ENCODE data around the gene PAPPA.

PAPPA gene

GRCh38 chr9:116141864-116142561 is 11.6 kb upstream of the PAPPA start:
- Histone ChIP-seq H3K4me1 (ENCODE audit: control insufficient read depth, insufficient read depth, low read length) (peaks cover 11% of the 10 kb centered on the region), H3K4me3 (ENCODE audit: low read length) (no peak overlapping the region), H3K36me3 (ENCODE audit: insufficient read depth, low read length) (no peaks in the 10 kb centered on the region), H3K9me3 (replicated peaks; ENCODE audit: low read length) (no peaks in the 10 kb centered on the region), H3K4me2 (ENCODE audit: low read length) (no peak overlapping the region), H3K9ac (ENCODE audit: low read depth, low read length) (no peak overlapping the region), H3K27me3 (ENCODE audit: control insufficient read depth, insufficient read depth, low read length) (peaks cover 22% of the 10 kb centered on the region)

- H3K9me3 ChIP-seq (replicated peaks; ENCODE audit: low read length), result no peaks in the 10 kb centered on the region
- no peak overlapping the region for H3K4me3 ChIP-seq (ENCODE audit: low read length)
- peaks cover 11% of the 10 kb centered on the region for H3K4me1 ChIP-seq (ENCODE audit: control insufficient read depth, insufficient read depth, low read length)
- H3K36me3 ChIP-seq (ENCODE audit: insufficient read depth, low read length), result no peaks in the 10 kb centered on the region
- H3K9ac ChIP-seq (ENCODE audit: low read depth, low read length), result no peak overlapping the region
- peaks cover 16% of the 10 kb centered on the region for H3K27me3 ChIP-seq (ENCODE audit: control insufficient read depth, insufficient read depth, low read length)
- no peak overlapping the region for H3K4me2 ChIP-seq (ENCODE audit: low read length)
Observed at GRCh38 chr9:116142706-116143492, 10.7 kb upstream of the PAPPA start.

GRCh38 chr9:116144038-116144437 is 9.6 kb upstream of the PAPPA start:
- H3K4me1 ChIP-seq (ENCODE audit: control insufficient read depth, insufficient read depth, low read length), result peaks cover 11% of the 10 kb centered on the region
- peaks cover 9% of the 10 kb centered on the region for H3K27me3 ChIP-seq (ENCODE audit: control insufficient read depth, insufficient read depth, low read length)
- no peak overlapping the region for H3K9ac ChIP-seq (ENCODE audit: low read depth, low read length)
- H3K36me3 ChIP-seq (ENCODE audit: insufficient read depth, low read length), result no peaks in the 10 kb centered on the region
- H3K4me2 ChIP-seq (ENCODE audit: low read length), result peak overlapping the region; percentile 55
- H3K9me3 ChIP-seq (replicated peaks; ENCODE audit: low read length), result no peaks in the 10 kb centered on the region
- no peak overlapping the region for H3K4me3 ChIP-seq (ENCODE audit: low read length)

GRCh38 chr9:116144555-116144954 is 9.0 kb upstream of the PAPPA start:
- Histone ChIP-seq H3K36me3 (ENCODE audit: insufficient read depth, low read length) (no peaks in the 10 kb centered on the region), H3K4me2 (ENCODE audit: low read length) (peak overlapping the region; percentile 55), H3K9me3 (replicated peaks; ENCODE audit: low read length) (no peaks in the 10 kb centered on the region), H3K4me3 (ENCODE audit: low read length) (no peak overlapping the region), H3K27me3 (ENCODE audit: control insufficient read depth, insufficient read depth, low read length) (peaks cover 5% of the 10 kb centered on the region), H3K4me1 (ENCODE audit: control insufficient read depth, insufficient read depth, low read length) (peaks cover 11% of the 10 kb centered on the region), H3K9ac (ENCODE audit: low read depth, low read length) (no peak overlapping the region)

GRCh38 chr9:116145036-116145435 is 8.6 kb upstream of the PAPPA start:
- H3K9ac ChIP-seq (ENCODE audit: low read depth, low read length), result no peak overlapping the region

GRCh38 chr9:116147821-116148220 is 5.8 kb upstream of the PAPPA start:
- Histone ChIP-seq H3K4me1 (ENCODE audit: control insufficient read depth, insufficient read depth, low read length) (peaks cover 24% of the 10 kb centered on the region), H3K4me3 (ENCODE audit: low read length) (no peak overlapping the region), H3K9ac (ENCODE audit: low read depth, low read length) (no peak overlapping the region), H3K4me2 (ENCODE audit: low read length) (no peak overlapping the region), H3K9me3 (replicated peaks; ENCODE audit: low read length) (no peaks in the 10 kb centered on the region), H3K27me3 (ENCODE audit: control insufficient read depth, insufficient read depth, low read length) (peaks cover 2% of the 10 kb centered on the region), H3K36me3 (ENCODE audit: insufficient read depth, low read length) (no peaks in the 10 kb centered on the region)

More at GRCh38 chr9:116145036-116145435, 8.6 kb upstream of the PAPPA start:
- H3K4me2 ChIP-seq (ENCODE audit: low read length), result no peak overlapping the region
- H3K4me1 ChIP-seq (ENCODE audit: control insufficient read depth, insufficient read depth, low read length), result peaks cover 11% of the 10 kb centered on the region
- no peaks in the 10 kb centered on the region for H3K9me3 ChIP-seq (replicated peaks; ENCODE audit: low read length)
- no peaks in the 10 kb centered on the region for H3K36me3 ChIP-seq (ENCODE audit: insufficient read depth, low read length)
- H3K27me3 ChIP-seq (ENCODE audit: control insufficient read depth, insufficient read depth, low read length), result peaks cover 3% of the 10 kb centered on the region
- no peak overlapping the region for H3K4me3 ChIP-seq (ENCODE audit: low read length)

- H3K36me3 ChIP-seq (ENCODE audit: insufficient read depth, low read length), result no peaks in the 10 kb centered on the region
- no peak overlapping the region for H3K4me2 ChIP-seq (ENCODE audit: low read length)
- H3K9me3 ChIP-seq (replicated peaks; ENCODE audit: low read length), result no peaks in the 10 kb centered on the region
- peaks cover 25% of the 10 kb centered on the region for H3K4me1 ChIP-seq (ENCODE audit: control insufficient read depth, insufficient read depth, low read length)
- peaks cover 3% of the 10 kb centered on the region for H3K27me3 ChIP-seq (ENCODE audit: control insufficient read depth, insufficient read depth, low read length)
- no peak overlapping the region for H3K9ac ChIP-seq (ENCODE audit: low read depth, low read length)
- no peak overlapping the region for H3K4me3 ChIP-seq (ENCODE audit: low read length)
Observed at GRCh38 chr9:116149844-116150243, 3.7 kb upstream of the PAPPA start.

- Histone ChIP-seq H3K36me3 (ENCODE audit: insufficient read depth, low read length) (no peaks in the 10 kb centered on the region), H3K27me3 (ENCODE audit: control insufficient read depth, insufficient read depth, low read length) (peaks cover 9% of the 10 kb centered on the region), H3K4me2 (ENCODE audit: low read length) (no peak overlapping the region), H3K4me1 (ENCODE audit: control insufficient read depth, insufficient read depth, low read length) (peaks cover 36% of the 10 kb centered on the region), H3K4me3 (ENCODE audit: low read length) (no peak overlapping the region), H3K9ac (ENCODE audit: low read depth, low read length) (no peak overlapping the region), H3K9me3 (replicated peaks; ENCODE audit: low read length) (no peaks in the 10 kb centered on the region)
Observed at GRCh38 chr9:116151199-116151598, 2.4 kb upstream of the PAPPA start.

GRCh38 chr9:116151966-116152381 is 1.6 kb upstream of the PAPPA start:
- peaks cover 9% of the 10 kb centered on the region for H3K27me3 ChIP-seq (ENCODE audit: control insufficient read depth, insufficient read depth, low read length)

GRCh38 chr9:116152390-116152789 is 1.2 kb upstream of the PAPPA start:
- Histone ChIP-seq H3K27me3 (ENCODE audit: control insufficient read depth, insufficient read depth, low read length) (peaks cover 9% of the 10 kb centered on the region), H3K36me3 (ENCODE audit: insufficient read depth, low read length) (no peaks in the 10 kb centered on the region), H3K4me3 (ENCODE audit: low read length) (no peak overlapping the region), H3K9me3 (replicated peaks; ENCODE audit: low read length) (no peaks in the 10 kb centered on the region), H3K4me2 (ENCODE audit: low read length) (peak overlapping the region; percentile 80), H3K4me1 (ENCODE audit: control insufficient read depth, insufficient read depth, low read length) (peaks cover 48% of the 10 kb centered on the region), H3K9ac (ENCODE audit: low read depth, low read length) (peak overlapping the region; percentile 34)

More at GRCh38 chr9:116151966-116152381, 1.6 kb upstream of the PAPPA start:
- Histone ChIP-seq H3K4me3 (ENCODE audit: low read length) (no peak overlapping the region), H3K9ac (ENCODE audit: low read depth, low read length) (peak overlapping the region; percentile 34), H3K36me3 (ENCODE audit: insufficient read depth, low read length) (no peaks in the 10 kb centered on the region), H3K4me1 (ENCODE audit: control insufficient read depth, insufficient read depth, low read length) (peaks cover 44% of the 10 kb centered on the region), H3K9me3 (replicated peaks; ENCODE audit: low read length) (no peaks in the 10 kb centered on the region), H3K4me2 (ENCODE audit: low read length) (peak overlapping the region; percentile 80)

- peak overlapping the region; percentile 80 for H3K4me2 ChIP-seq (ENCODE audit: low read length)
- peak overlapping the region; percentile 34 for H3K9ac ChIP-seq (ENCODE audit: low read depth, low read length)
- H3K27me3 ChIP-seq (ENCODE audit: control insufficient read depth, insufficient read depth, low read length), result peaks cover 9% of the 10 kb centered on the region
- H3K36me3 ChIP-seq (ENCODE audit: insufficient read depth, low read length), result no peaks in the 10 kb centered on the region
- no peak overlapping the region for H3K4me3 ChIP-seq (ENCODE audit: low read length)
- H3K9me3 ChIP-seq (replicated peaks; ENCODE audit: low read length), result no peaks in the 10 kb centered on the region
- H3K4me1 ChIP-seq (ENCODE audit: control insufficient read depth, insufficient read depth, low read length), result peaks cover 53% of the 10 kb centered on the region
Observed at GRCh38 chr9:116152941-116153764, 438 bp upstream of the PAPPA start.

All from skeletal muscle satellite cell (primary cell).